Measurements from ENCODE around the gene CARD11. TPM values are rescaled to one million over a fixed set of nuclear protein-coding genes. Genes with fewer than 3 reads are reported as not detected.

The CARD11 gene
- total and polyA plus RNA-seq, 2 of the 13 experiments (the other 11 are each of a cell fraction or from before 2014, with no cell fraction given): 0.04 TPM; not detected in 1

- no peaks in the 10 kb centered on the region for H3K36me3 ChIP-seq (replicated peaks in 1 of 2; ENCODE audit: control insufficient read depth in 1 of 2, insufficient read depth in 2 of 2, low read length in 2 of 2)
- no peaks in the 10 kb centered on the region for H4K20me1 ChIP-seq (ENCODE audit: insufficient read depth, low read length)
- intact Hi-C loops (cut with micrococcal nuclease; ENCODE audit: unreplicated experiment): no loop called here
- TF ChIP-seq ARID2 (CRISPR knock-in tag; IDR thresholded peaks at IDR 0.05; ENCODE audit: borderline replicate concordance) (no peak), ERF (CRISPR knock-in tag; IDR thresholded peaks at IDR 0.05) (no peak), POGZ (CRISPR knock-in tag; IDR thresholded peaks at IDR 0.05) (no peak), CCAR2 (optimal IDR thresholded peaks at IDR 0.05; ENCODE audit: low read depth, low read length) (no peak), HMG20A (CRISPR knock-in tag; IDR thresholded peaks at IDR 0.05; ENCODE audit: borderline replicate concordance) (no peak)
- TF ChIP-seq, protein P1, sequence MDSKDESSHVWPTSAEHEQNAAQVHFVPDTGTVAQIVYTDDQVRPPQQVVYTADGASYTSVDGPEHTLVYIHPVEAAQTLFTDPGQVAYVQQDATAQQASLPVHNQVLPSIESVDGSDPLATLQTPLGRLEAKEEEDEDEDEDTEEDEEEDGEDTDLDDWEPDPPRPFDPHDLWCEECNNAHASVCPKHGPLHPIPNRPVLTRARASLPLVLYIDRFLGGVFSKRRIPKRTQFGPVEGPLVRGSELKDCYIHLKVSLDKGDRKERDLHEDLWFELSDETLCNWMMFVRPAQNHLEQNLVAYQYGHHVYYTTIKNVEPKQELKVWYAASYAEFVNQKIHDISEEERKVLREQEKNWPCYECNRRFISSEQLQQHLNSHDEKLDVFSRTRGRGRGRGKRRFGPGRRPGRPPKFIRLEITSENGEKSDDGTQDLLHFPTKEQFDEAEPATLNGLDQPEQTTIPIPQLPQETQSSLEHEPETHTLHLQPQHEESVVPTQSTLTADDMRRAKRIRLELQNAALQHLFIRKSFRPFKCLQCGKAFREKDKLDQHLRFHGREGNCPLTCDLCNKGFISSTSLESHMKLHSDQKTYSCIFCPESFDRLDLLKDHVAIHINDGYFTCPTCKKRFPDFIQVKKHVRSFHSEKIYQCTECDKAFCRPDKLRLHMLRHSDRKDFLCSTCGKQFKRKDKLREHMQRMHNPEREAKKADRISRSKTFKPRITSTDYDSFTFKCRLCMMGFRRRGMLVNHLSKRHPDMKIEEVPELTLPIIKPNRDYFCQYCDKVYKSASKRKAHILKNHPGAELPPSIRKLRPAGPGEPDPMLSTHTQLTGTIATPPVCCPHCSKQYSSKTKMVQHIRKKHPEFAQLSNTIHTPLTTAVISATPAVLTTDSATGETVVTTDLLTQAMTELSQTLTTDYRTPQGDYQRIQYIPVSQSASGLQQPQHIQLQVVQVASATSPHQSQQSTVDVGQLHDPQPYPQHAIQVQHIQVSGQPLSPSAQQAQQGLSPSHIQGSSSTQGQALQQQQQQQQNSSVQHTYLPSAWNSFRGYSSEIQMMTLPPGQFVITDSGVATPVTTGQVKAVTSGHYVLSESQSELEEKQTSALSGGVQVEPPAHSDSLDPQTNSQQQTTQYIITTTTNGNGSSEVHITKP (CRISPR knock-in tag; IDR thresholded peaks at IDR 0.05; ENCODE audit: low read depth): no peak
- 89% methylated on average over 10 of the region's 10 CpGs for WGBS (ENCODE audit: low lambda C conversion rate)
- H3K9me3 ChIP-seq (ENCODE audit: low read length): no peaks in the 10 kb centered on the region
- no peak overlapping the region for H3K9ac ChIP-seq (ENCODE audit: insufficient read depth, low read depth, low read length)
- FAIRE-seq (no peak), DNase-seq (ENCODE audit: low spot score) (no peak), ATAC-seq (no peak)
- no peaks in the 10 kb centered on the region for H3K27me3 ChIP-seq (ENCODE audit: control insufficient read depth in 1 of 2, insufficient read depth in 2 of 2, low read length in 2 of 2)
- H3K4me2 ChIP-seq (ENCODE audit: low read depth, low read length): no peak overlapping the region
- no TSS peak for BruUV-seq (replicated peaks)
- in situ Hi-C loops (cut with HindIII; ENCODE audit: extremely low pct_ligation_motif_present, low pct_unique_long_range_greater_than_20kb): no loop called here
- H3K4me3 ChIP-seq (replicated peaks in 1 of 3; ENCODE audit: insufficient read depth in 1 of 3, low read depth in 2 of 3, low read length in 3 of 3): no peak overlapping the region
- H2AFZ ChIP-seq (ENCODE audit: low read length): no peak overlapping the region
- no peaks in the 10 kb centered on the region for H3K79me2 ChIP-seq (ENCODE audit: insufficient read depth, low read length)
- CTCF ChIA-PET (ENCODE audit: low intra/inter-chr PET ratio, low total read pairs): no interaction called here
- H3K4me1 ChIP-seq (ENCODE audit: insufficient read depth, low read length): peaks cover 28% of the 10 kb centered on the region
- POLR2A ChIA-PET: no interaction called here
- no peak overlapping the region for H3K27ac ChIP-seq (ENCODE audit: extremely low read length, insufficient read depth, low read length)
Measured at GRCh38 chr7:2997014-2997413, 46.7 kb downstream of the CARD11 start.
